GM19455 (cell line): ENCODE data around the gene ELOVL1.
A peak's percentile ranks its signal among the peaks of the same experiment; 100 is the strongest.

Experiments used
- ATAC-seq: cut with Tn5 transposase; IDR thresholded peaks from one replicate; pipeline ENCODE4 v1.9.1; 2021; ENCODE audit not compliant: unreplicated experiment

ELOVL1 gene

DNA sequence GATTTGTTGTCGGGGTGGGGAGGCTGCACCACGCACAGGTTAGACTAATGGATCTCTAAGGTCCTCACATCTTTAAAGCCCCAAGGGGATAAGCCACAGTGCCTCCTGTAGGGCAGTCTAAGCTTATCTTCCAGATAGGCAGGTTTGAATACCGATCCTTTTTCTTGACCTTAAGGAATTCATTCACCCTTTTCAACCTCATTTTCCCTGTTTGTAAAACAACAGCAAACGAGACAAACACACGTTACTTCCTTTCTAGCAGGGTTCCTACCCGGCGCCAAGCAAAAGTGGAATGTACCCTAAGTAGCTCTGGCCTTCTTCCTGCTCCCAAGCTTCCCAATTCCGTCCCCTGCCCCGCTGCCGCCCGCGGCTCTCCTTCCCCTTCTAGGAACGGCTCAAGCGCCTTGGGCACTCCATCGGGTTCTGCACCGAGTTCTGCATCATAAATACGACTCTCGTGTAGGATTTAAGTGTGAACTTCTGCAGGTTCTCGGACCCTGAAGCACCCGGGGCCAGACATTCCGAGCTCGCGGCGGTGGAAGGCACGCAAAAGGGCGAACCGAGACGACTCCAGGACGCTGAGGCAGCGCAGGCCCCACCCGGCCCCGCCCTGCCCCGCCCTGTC is 9.6 kb downstream of the ELOVL1 start:
- ATAC-seq, result peak; percentile 26

DNA sequence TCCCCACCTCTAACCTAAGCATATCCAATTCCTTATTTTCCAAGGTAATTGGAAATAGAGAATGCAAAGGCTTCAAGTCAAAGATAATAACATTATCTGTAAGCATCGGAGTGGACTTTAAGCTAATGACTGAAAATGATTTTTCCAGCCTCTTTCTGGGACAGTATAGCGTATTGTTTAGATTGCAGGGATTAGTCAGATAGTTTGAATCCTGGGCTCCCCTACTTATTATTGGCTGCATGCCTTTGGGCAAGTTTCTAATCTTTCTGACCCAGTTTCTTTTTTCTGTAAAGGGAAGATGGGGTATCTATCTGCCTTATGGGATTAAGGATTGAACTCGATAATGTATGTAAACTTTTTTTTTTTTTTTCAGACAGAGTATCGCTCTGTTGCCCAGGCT is 10.6 kb downstream of the ELOVL1 start:
- no peak for ATAC-seq

DNA sequence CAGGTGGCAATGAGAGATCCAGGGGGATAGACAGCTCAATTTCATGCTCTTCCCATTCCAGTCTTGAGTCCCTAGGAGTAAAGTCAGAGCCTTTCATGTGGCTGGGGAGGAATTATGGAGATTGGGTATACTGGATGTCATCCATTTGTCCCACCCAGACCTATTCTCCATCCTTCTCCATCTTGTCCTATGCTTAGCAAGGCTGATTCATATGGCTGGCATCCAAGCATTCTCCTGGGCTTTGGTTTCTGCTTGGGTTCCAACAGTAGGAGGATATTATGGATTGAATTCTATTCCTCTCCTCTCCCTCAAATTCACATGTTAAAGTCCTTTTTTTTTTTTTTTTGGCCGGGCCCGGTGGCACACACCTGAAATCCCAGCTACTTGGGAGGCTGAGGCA is 12.9 kb downstream of the ELOVL1 start:
- ATAC-seq, result no peak

DNA sequence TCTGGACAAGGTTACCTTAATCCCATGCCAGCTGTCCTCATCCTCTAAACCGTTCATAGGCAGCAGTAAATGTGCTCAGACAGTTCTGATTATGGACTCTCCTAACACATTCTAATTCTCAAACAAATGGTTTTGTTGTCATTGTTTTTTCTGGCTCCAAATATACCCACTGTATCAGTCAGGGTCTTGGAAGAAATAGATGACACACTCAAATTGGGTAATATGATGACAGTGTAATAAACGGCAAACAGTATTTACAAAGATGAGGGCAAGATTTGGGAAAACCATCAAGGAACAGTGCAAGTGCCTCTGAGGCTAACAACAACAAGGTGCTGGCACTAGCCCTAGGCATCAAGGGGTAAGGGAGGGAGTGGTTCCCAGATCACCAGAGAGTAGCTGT is 13.3 kb downstream of the ELOVL1 start:
- no peak for ATAC-seq

DNA sequence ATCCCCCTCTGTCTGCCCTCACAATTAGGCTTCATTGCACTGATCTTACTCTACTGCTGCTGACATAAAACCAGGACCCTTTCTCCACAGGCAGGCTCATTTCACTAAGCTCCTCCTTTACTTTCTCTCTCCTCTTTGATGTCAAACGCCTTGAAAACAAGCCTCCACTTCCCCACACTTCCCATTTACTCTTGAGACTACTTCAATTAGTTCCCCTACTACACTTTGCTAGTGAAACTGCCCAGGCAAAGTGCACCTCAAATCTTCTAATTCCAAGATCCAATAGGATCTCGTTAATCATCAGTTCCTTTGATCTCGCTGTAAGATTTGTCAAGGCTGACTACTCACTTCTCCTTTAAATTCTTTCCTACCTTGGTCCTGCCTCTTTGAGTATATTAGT is 14.9 kb downstream of the ELOVL1 start:
- ATAC-seq, result no peak

DNA sequence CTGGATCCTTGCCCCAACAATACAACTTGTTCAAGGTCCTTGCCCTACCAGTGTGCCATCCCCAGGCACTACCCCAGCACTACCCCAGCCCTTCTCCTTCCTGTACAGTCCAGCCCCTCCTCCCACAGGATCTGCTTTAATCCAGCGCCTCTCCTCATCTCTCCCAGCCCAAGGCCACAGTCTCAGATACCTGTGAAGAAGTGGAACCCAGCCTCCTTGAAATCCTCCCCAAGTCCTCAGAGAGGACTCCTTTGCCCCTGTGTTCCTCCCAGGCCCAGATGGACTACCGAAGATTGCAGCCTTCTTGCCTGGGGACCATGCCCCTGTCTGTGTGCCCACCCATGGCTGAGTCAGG is 15.5 kb downstream of the ELOVL1 start:
- ATAC-seq, result no peak

DNA sequence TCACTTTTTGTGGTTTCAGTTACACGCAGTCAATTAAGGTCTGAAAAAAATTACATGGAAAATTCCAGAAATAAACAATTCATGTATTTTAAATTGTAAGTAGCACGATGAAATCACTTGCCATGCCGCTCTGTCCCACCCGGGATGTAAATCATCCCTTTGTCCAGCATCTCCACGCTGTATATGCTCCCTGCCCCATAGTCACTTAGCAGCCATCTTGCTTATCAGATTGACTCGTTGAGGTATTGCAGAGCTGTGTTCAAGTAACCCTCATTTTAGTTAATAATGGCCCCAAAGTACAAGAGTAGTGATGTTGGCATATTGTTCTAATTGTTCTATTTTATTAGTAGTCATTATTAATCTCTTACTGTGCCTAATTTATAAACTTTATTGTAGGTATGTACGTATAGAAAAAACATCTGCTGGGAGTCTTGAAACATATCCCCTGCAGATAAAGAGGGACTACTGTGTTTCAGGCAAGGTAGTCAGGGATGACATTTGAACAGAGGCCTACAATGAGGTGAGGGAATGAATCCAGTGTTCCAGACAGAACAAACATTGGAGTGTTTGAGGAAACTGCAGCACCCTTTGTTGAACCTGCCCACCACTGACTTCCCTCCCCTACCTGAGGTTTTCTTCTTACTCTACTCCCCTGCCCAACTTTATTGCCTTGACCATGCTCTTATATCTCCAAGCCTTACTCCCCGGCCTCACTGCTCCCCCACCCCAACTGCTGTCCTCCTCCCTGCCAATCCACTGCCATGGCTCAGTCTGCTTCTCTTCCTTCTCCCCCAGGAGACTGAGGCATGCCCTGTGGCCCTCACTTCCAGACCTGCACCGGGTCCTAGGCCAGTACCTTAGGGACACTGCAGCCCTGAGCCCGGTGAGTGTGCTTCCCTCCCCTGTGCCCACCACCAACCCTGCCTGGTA is 16.1 kb downstream of the ELOVL1 start:
- no peak for ATAC-seq

DNA sequence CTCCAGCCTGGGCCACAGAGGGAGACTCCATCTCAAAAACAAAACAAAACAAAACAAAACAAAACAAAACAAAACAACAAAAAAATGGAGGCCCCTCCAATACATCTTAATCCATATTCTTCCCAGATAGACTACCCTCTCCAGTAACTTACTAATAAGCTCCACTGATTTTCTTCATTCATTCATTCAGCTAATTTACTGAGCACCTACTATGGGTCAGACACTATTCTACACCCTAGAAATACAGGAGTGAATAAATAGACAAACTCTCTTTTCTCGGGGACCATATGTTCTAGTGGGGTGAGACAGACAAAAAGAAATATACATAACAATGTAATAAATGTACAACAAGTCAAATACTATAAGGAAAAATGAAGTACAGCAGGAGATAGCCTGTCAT is 16.8 kb downstream of the ELOVL1 start:
- no peak for ATAC-seq

DNA sequence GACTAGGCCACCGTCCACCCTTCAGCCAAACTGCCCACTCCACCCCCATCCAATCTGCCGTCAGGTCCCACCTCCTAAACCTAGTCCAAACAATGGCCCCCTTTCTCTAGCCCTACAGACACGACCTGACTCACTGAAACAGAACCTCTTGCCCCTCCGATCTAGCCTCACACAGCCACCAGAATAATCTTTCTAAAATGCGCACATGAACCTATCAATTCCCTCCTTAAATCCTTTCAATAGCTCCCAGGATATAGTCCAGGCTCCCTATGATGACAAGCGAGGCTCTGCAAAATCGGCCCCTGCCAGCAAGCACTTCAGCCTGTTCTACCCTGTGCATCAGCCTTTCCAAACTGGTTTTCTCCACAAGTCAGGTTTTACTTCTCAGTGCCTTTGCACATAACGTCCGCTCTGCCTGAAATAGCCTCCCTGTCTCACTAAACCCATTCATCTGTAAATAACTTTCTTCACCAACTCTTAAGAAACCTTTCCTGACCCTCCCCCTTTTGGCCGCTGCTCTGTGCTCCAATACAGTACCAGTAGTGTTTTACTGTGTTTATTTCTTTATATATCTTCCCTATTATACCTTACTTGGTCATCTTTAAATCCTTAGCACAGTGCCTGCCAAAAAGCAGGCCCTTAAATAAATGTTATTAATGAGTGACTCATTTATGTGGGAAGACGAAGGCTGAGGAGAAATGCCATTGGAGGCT is 18.1 kb downstream of the ELOVL1 start:
- ATAC-seq, result no peak

DNA sequence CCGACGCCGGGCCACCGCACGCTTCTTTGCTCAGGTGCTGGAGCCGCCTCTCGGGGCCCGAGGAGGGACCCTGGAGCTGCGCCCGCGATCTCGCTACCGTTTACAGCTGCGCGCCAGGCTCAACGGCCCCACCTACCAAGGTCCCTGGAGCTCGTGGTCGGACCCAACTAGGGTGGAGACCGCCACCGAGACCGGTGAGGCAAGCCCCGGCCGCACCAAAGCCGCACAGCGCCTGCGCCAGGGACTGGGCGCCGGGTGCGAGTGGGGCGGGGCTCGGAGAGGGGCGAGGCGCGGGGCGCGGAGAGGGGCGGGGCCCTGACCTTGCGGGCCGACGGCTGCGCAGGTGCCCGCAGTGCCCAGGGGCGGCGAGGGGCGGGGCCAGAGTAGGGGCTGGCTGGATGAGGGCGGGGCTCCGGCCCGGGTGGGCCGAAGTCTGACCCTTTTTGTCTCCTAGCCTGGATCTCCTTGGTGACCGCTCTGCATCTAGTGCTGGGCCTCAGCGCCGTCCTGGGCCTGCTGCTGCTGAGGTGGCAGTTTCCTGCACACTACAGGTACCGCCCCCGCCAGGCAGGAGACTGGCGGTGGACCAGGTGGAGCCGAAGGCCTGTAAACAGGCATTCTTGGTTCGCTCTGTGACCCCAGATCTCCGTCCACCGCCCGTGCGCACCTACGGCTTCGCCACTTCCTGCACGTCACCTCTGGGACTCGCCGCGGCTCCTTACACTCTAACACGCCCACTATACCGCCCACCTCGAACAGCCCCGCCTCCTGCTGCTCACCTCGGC is 18.8 kb downstream of the ELOVL1 start:
- peak; percentile 66 for ATAC-seq

DNA sequence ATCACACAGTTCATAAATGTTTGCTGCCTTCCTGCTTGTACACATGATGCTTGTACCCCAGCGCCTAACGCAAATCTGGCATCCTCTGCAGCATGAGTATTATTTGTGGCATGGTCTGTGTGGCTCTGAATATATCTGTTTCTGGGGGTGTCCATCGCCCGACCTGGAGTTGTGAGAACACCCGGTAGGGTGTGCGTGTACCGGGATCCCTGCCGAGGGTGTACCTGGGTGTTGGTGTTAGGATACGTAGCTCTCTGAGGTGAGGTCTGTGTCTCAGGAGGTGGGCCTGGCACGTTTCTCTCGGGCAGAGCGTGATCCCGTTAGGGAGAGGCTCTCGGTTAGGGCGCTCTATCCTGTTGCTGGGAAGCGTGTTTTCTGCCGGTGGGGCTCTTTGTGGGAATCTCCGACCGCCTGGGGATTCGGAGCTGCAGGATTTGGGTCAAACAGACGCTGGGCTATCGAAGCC is 19.4 kb downstream of the ELOVL1 start:
- ATAC-seq, result no peak

DNA sequence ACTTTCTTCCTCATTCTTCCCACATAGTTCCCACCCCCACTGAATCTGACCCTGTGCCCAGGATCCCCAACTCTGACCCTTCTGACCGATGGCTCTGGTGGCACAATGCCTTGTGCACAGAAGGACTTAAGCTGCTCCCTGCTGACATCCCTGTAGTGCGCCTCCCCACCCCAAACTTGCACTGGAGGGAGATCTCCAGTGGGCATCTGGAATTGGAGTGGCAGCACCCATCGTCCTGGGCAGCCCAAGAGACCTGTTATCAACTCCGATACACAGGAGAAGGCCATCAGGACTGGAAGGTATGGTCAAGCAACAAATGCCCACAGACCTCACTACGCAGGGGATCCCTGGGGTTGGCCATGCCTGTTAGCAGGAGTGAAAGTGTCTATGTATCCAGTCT is 21.2 kb downstream of the ELOVL1 start:
- no peak for ATAC-seq

DNA sequence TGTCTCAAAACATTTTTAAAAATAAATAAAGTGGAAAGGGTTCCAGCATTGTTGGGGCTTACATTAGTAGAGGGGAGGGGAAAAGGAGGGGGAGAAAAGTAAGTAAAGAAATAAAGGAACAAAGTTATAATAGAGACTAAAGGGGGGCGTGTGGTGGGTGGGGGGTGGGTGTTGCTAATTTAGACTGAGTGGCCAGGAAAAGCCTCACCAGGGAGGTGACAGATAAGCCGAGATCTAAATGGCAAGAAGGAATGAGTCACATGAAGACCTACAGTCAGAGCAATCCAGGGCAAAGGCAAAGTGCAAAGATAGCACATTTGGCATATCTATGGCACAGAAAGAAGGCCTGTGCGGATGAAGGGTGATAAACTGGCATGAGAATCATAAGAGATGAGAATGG is 22.7 kb downstream of the ELOVL1 start:
- no peak for ATAC-seq

DNA sequence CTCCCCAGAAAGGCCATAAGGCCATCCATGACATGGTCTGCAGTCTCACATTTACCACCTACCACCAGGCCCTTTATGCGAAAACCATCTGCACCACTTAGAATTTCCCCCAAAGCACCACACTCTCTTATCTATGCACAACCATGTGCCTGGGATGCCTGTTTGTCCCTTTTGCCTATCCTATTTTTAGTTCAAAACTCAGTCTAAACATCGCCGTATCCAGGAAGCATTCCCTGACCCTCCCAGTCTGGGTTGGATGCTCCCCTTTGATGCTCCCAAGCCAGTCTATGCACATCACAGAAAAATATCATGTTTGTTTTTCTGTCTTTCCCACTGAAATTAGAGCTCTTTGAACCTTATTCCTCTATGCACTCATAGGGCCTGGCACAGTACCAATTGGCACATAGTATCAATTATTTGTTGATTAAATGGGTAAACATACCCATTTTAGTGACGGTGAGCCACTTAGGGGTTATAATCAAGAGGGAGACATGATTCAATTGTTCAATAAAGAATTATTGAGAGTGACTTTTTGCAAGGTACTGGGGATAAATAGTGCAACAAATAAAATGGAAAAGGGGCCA is 23.5 kb downstream of the ELOVL1 start:
- ATAC-seq, result no peak

DNA sequence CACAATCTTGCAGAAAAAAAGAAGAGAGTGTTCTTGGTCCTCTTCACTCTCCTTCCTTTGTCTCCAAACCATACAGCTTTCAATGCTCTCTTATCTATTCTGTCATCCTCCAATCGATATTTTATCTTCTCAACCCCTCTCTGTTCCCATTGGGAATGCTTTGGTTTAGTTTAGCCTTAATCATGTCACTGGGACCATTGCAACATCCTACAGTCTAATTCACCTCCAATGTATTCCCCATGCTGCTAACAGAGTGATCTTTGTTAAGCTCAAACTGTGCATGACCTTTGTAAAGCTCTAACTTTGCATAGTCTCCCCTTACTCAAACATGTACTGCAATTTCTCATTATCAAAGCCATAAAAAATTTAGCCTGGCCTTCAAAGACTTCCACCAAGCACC is 27.3 kb downstream of the ELOVL1 start:
- no peak for ATAC-seq

DNA sequence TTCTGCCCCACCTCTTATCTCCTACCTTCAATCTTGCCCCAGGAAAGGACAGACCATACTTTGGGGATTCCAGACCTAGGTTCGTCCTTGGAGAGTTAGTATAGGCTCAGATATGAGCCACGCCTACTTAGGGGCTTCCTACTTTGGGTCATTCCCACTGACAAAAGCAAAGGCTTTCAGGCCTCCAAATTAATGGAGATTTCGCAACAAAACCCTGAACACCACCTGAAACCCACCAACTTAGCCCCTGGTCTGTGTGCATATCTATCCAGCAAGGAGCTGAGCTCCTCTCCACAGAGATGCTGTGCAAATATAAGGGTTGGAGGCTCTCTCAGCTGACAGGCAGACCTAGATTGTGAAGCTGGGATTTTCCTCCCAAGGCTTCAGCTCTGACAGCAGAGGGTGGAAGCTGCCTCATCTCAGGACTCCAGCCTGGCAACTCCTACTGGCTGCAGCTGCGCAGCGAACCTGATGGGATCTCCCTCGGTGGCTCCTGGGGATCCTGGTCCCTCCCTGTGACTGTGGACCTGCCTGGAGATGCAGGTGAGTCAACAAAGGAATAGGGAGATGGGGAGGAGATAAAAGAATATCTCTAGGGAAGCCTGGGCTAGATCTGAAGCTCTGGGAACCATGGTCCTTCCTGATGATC is 28.1 kb downstream of the ELOVL1 start:
- no peak for ATAC-seq

DNA sequence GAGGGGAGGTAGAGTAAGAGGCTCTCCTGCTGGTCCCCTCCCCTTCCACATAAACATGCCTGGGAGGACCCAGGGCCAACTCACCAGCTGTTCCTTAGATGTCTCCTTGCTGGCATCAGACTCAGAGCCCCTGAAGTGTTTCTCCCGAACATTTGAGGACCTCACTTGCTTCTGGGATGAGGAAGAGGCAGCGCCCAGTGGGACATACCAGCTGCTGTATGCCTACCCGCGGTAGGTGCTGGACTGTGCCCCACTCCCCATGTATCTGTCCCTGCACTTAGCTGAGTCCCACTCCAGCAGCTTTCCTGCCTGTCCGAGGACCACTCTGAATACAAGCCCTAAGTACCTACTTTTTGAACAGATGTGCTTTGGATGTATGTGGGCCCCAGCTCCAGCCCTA is 29.8 kb downstream of the ELOVL1 start:
- no peak for ATAC-seq

DNA sequence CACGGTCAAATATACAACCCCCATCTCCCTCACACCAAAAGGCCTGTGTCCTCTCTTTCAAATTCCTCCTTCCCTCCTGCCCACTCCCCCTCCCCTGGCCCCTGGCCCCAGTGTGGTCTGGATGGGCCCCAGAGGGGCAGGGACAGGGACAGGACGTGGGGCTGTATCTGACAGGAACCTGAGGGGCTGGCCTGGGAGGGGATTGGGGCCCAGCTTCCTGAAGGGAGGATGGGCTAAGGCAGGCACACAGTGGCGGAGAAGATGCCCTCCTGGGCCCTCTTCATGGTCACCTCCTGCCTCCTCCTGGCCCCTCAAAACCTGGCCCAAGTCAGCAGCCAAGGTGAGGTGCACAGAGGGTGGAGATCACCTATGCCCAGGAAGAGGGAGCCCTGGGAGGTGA is 30.2 kb downstream of the ELOVL1 start, which contains the start of gene MPL:
MPL (plus strand) TSS at position 231 of the 400 bp plus-strand sequence; CDS start at position 262, 31 bp downstream.
- ATAC-seq, result no peak

DNA sequence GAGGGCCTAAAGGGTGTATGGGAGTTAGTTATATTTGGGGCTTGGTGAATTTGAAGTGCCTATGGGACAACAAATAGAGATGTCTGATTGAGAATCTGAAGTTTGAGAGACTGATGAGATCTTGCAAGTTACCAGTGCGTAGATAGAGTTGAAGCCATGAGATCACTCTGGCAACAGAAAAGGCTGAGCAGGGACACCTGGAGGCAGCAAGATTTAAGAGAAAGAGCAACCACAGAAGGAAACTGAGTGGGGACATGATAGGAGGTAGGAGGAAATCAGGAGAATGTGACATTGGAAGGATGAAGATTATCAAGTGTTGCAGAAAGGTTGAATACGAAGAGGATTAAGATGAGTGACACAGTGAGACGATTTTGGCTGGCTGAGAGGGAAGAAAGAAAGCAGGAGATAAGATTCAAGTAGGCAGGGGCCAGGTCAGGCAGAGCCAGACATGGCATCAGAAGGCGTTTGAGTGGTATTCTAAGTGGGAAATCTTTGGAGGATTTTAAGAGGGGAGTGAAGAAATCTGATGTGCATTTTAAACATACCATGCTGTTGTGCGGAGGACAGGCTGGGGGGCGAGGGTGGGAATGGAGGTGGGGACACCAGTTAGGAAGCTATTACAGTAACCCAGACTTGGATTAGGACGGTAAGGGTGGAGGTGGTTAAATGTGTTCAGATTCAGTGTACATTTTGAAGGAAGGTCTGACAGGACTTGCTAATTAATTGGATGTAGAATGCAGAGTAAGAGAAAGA is 33.2 kb downstream of the ELOVL1 start:
- ATAC-seq, result no peak
